Colonic mucosa (tissue), 4 donors: ENCODE results near the gene TMEM186. TPM values are rescaled to one million over a fixed set of nuclear protein-coding genes. Genes with fewer than 3 reads are reported as not detected.
"Not testable (repeated sequence)": the region's sequence is repeated elsewhere in the genome, so short reads cannot be mapped to it uniquely, and the experiment has no call there.

Experiments
- DNase-seq: peaks from one replicate; pipeline ENCODE4 v3.0.0-alpha.2; 2020
- H3K27ac ChIP-seq: fragments of 200-600 bp; one replicate; pipeline ENCODE4 v1.8.0; 2021
- H3K27me3 ChIP-seq: fragments of 200-600 bp; one replicate; pipeline ENCODE4 v1.8.0; 2021
- H3K36me3 ChIP-seq: fragments of 200-600 bp; one replicate; pipeline ENCODE4 v1.8.0; 2021
- H3K4me1 ChIP-seq: fragments of 200-600 bp; one replicate; pipeline ENCODE4 v1.8.0; 2021; ENCODE audit warnings: mild to moderate bottlenecking
- H3K4me3 ChIP-seq: fragments of 200-600 bp; one replicate; pipeline ENCODE4 v1.8.0; 2021
- H3K9ac ChIP-seq, 2 donors: one replicate each; pipeline ENCODE4 v1.7.0; 2013; ENCODE audit warnings: control low read depth in 2 of 2, low read depth in 2 of 2, low read length in 2 of 2
- H3K9me3 ChIP-seq: fragments of 200-600 bp; one replicate; pipeline ENCODE4 v1.8.0; 2021
- CTCF ChIP-seq: fragments of 200-600 bp; IDR thresholded peaks from one replicate; pipeline ENCODE4 v1.8.0; 2022; ENCODE audit warnings: antibody characterized with exemption, mild to moderate bottlenecking
- intact Hi-C: fragments of 100-400 bp; cut with DNase I; formaldehyde crosslinking; loops from one replicate; pipeline ENCODE4 v1.14.1; 2022
- total RNA-seq, 2 donors: library from RNA; stranded (reverse); fragmentation: NEBNext Ultra II Directional in 1 of 2; extraction: Animal tissue kit (Norgen Biotek cat#: 25700) in 1 of 2; gene quantifications; one replicate each; pipeline ENCODE4 v1.2.1, GENCODE V29; 2021
- donor health status: healthy.
- donor health status: DM: no; HTN: no; CAD: no.
- donor health status: DM: no; HTN: no; CAD: no.

The TMEM186 gene
- 10 to 100 TPM; 11.9 to 20.3 TPM for total RNA-seq

- Histone ChIP-seq H3K27me3 (no peaks in the 10 kb centered on the region), H3K9me3 (no peaks in the 10 kb centered on the region), H3K36me3 (peaks cover 6% of the 10 kb centered on the region), H3K4me1 (peaks cover 14% of the 10 kb centered on the region), H3K4me3 (peak within 1 kb of the TSS; percentile 90), H3K27ac (peak within 1 kb of the TSS; percentile 77), H3K9ac (peak within 1 kb of the TSS; percentile 77 to 93)
- TF ChIP-seq CTCF, result no peak
- intact Hi-C loops, result loop anchor here (5.0 kb wide), 2 partner anchors 85 to 230 kb away; partner anchors contain the start of gene LITAFD
- peak; percentile 99 for DNase-seq
These were observed at the start of gene TMEM186, which contains the start of gene PMM2 for GRCh38 chr16:8797364-8798173. Gene TMEM186, minus strand, starts transcription at chr16:8797639. Its CDS starts 25 bp downstream, at chr16:8797614. Gene PMM2, plus strand, starts transcription at chr16:8797839. Its CDS starts 44 bp downstream, at chr16:8797883.

- Histone ChIP-seq H3K27ac (no peak overlapping the region), H3K9me3 (no peaks in the 10 kb centered on the region), H3K27me3 (no peaks in the 10 kb centered on the region), H3K9ac (no peak overlapping the region), H3K4me3 (no peak overlapping the region), H3K4me1 (no peaks in the 10 kb centered on the region), H3K36me3 (no peaks in the 10 kb centered on the region)
- DNase-seq, result no peak
- TF ChIP-seq CTCF, result no peak
- intact Hi-C loops, result no loop called here
These were observed 49.7 kb upstream of the TMEM186 start for GRCh38 chr16:8847145-8847544.

GRCh38 chr16:8846401-8846932 is 49.0 kb upstream of the TMEM186 start:
- no peak for DNase-seq
- H3K36me3 ChIP-seq, result no peaks in the 10 kb centered on the region
- no peaks in the 10 kb centered on the region for H3K9me3 ChIP-seq
- no peak overlapping the region for H3K27ac ChIP-seq
- TF ChIP-seq CTCF, result no peak
- intact Hi-C loops, result no loop called here
- no peak overlapping the region for H3K4me3 ChIP-seq
- H3K27me3 ChIP-seq, result no peaks in the 10 kb centered on the region
- H3K9ac ChIP-seq, result no peak overlapping the region
- H3K4me1 ChIP-seq, result no peaks in the 10 kb centered on the region

- Histone ChIP-seq H3K9me3 (no peaks in the 10 kb centered on the region), H3K27ac (no peak overlapping the region), H3K36me3 (no peaks in the 10 kb centered on the region), H3K9ac (no peak overlapping the region), H3K4me3 (no peak overlapping the region), H3K27me3 (no peaks in the 10 kb centered on the region), H3K4me1 (no peaks in the 10 kb centered on the region)
- intact Hi-C loops, result no loop called here
- no peak for DNase-seq
- TF ChIP-seq CTCF, result no peak
These were observed 48.4 kb upstream of the TMEM186 start for GRCh38 chr16:8845699-8846298.

- H3K36me3 ChIP-seq, H3K9ac ChIP-seq, H3K4me3 ChIP-seq, H3K4me1 ChIP-seq, DNase-seq, H3K9me3 ChIP-seq, H3K27ac ChIP-seq, intact Hi-C loops, H3K27me3 ChIP-seq: not testable (repeated sequence)
These were observed 45.9 kb upstream of the TMEM186 start for GRCh38 chr16:8843296-8843695.

GRCh38 chr16:8842016-8842415 is 44.6 kb upstream of the TMEM186 start:
- H3K4me1 ChIP-seq, intact Hi-C loops, H3K27me3 ChIP-seq, H3K36me3 ChIP-seq, H3K4me3 ChIP-seq, DNase-seq, H3K9ac ChIP-seq, H3K9me3 ChIP-seq, H3K27ac ChIP-seq: not testable (repeated sequence)

- H3K9ac ChIP-seq, H3K27me3 ChIP-seq, DNase-seq, H3K4me3 ChIP-seq, H3K27ac ChIP-seq, H3K9me3 ChIP-seq, H3K4me1 ChIP-seq, intact Hi-C loops, H3K36me3 ChIP-seq: not testable (repeated sequence)
These were observed 40.2 kb upstream of the TMEM186 start for GRCh38 chr16:8837594-8837993.

GRCh38 chr16:8836797-8837196 is 39.4 kb upstream of the TMEM186 start:
- H3K9me3 ChIP-seq, H3K4me3 ChIP-seq, H3K27ac ChIP-seq, H3K27me3 ChIP-seq, H3K4me1 ChIP-seq, DNase-seq, H3K9ac ChIP-seq, H3K36me3 ChIP-seq, intact Hi-C loops: not testable (repeated sequence)
